ENCODE results near the gene ETS1.

ETS1 gene

GRCh38 chr11:128421577-128422330 is 165.6 kb downstream of the ETS1 start:
- no peak for DNase-seq

- DNase-seq: no peak
Observed at GRCh38 chr11:128420951-128421350, 166.4 kb downstream of the ETS1 start.

- DNase-seq: no peak
Observed at GRCh38 chr11:128420265-128420664, 167.1 kb downstream of the ETS1 start.

DNA sequence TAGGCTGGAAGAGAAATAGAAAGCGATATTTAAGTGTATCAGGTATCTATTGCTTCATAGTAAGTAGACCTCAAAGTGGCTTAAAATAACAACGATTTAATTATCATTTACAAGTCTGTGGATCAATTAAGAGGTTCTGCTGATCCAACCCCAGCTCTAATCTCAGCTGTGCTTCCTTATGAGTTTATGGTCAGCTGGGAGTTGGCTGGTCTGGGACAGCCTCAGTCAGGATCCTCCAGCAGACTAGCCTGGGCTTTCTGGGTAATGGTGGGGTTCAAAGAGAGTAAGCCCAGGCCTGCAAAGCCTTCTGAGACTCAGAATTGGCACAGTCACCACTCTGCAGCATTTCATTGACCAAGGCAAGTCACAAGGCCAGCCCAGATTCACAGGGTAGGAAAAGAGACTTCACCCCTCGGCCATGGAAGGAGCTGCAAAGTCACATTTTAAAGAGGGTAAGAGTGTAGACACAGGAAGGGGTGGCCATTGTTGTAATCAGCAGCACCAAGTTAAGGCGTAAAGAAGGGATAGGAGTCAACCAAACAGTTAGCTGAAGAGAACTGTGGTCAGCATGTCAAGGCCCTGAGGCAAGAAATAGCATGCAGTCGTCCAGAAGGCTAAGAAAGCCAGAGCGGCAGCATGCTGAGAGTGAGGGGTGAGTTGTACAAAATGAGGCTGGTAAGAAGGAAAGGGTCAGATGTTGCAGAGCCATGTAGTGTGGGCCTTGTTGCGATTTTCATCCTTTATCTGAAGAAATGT is 168.2 kb downstream of the ETS1 start:
- DNase-seq: no peak

DNA sequence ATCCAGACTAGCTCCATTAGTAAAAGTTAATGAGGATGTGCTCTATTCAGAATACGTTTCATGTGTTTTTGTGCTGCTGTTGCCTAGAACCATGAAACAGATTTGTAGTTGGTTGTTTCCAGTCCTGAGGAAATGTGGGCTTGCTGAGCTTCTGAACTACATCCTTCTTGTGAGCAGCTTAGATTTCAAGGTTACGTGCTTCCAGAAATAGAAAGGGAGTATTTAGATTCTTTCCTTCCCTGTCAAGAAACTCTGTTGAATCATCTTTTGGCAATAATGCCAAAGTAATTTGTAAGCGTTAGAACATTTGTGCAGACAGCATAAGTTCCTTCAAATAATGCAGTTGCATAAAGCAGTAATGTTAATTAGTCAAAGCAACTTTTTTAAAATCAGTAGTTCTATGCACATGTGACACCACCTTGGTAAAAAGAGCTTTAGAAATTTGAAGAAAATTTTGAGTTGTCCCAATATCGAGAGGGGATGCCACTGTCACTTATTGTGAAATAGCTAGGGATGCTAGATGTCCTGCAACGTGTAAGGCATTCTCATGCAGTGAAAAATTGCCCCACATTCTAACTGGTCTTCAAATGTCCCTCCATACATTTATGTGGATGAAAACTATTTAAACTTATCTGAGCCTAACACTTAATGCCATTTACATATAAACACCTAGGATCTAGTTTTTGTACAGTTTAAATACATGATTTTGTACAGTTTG is 169.6 kb downstream of the ETS1 start:
- no peak for DNase-seq

DNA sequence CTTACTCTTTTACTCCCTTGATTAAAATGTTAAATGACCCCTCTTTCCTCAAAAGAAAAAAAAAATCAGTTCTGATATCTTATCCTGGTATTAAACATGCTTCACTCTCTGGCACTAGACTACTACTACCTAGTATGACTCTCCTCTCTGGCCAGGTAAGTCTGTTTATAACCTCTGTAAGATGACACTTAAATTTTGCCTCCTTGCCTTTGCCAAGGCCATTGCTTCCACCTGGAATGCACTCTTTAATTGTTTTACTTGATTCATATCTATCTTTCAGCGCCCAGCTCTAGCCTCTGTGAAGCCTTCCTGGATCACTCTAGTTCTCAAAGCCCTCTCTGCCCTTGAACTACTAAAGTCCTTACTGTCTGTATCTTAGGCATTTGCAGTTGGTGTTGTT is 170.4 kb downstream of the ETS1 start:
- DNase-seq: no peak

- no peak for DNase-seq
Observed at GRCh38 chr11:128415539-128415938, 171.8 kb downstream of the ETS1 start.

- no peak for DNase-seq
Observed at GRCh38 chr11:128412847-128413791, 174.2 kb downstream of the ETS1 start.

- no peak for DNase-seq
Observed at GRCh38 chr11:128411812-128412211, 175.5 kb downstream of the ETS1 start.

GRCh38 chr11:128411150-128411549 is 176.2 kb downstream of the ETS1 start:
- DNase-seq: no peak

DNA sequence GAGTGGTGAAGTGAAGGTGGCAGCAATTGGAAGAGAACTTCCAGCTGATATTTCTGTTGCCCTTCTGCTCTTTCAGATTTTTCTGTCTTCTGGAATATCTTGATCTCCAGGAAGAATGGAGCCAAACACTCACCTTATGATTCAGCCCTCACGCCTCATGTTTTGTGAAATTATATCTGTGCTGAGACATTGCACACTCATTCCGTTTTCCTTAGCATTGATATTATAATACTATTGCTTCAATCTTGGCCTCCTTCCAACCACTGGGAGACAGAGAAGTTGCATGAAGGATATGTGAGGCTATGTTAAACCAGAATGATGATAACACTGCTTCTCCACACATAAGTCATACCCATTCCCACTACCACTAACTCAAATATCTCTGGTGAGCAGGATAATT is 177.9 kb downstream of the ETS1 start:
- no peak for DNase-seq
